ENCODE results near the gene SYTL3. TPM values are rescaled to one million over a fixed set of nuclear protein-coding genes. Genes with fewer than 3 reads are reported as not detected.

Gene SYTL3
- total and polyA plus RNA-seq, 9 of the 15 experiments (the other 6 are each of a cell fraction or from before 2014, with no cell fraction given): 0.04 to 0.46 (median 0.17) TPM; not detected in 1

GRCh38 chr6:158707120-158707820 is 57.4 kb downstream of the SYTL3 start:
- Histone ChIP-seq H4K20me1 (replicated peaks; ENCODE audit: control insufficient read depth, insufficient read depth, low read length) (no peaks in the 10 kb centered on the region), H3K36me3 (ENCODE audit: control insufficient read depth, insufficient read depth, low read length) (no peaks in the 10 kb centered on the region), H3K79me2 (ENCODE audit: control insufficient read depth, insufficient read depth, low read length) (no peaks in the 10 kb centered on the region), H3K27me3 (ENCODE audit: control insufficient read depth in 2 of 2, insufficient read depth in 2 of 2, low read length in 2 of 2) (no peaks in the 10 kb centered on the region), H3K9me1 (ENCODE audit: control insufficient read depth, insufficient read depth, low read length) (no peaks in the 10 kb centered on the region), H3K4me2 (ENCODE audit: insufficient read depth, low read length) (no peak overlapping the region), H3K4me1 (replicated peaks in 1 of 2; ENCODE audit: control insufficient read depth in 2 of 2, insufficient read depth in 2 of 2, low read length in 2 of 2) (peaks cover 26 to 35% of the 10 kb centered on the region in 2 experiments), H3K9ac (ENCODE audit: insufficient read depth in 1 of 2, low read depth in 2 of 2, low read length in 2 of 2) (no peak overlapping the region; a peak in 1 of 4 replicates), H3K4me3 (no peak overlapping the region), H3K9me3 (replicated peaks; ENCODE audit: control insufficient read depth, insufficient read depth, low read depth, low read length) (no peaks in the 10 kb centered on the region), H2AFZ (ENCODE audit: low read depth, low read length) (peak overlapping the region; percentile 66; the same call in 1 of the 2 replicates), H3K27ac (ENCODE audit: extremely low read depth, low read depth, low read length) (no peak overlapping the region)
- no TSS peak for BruUV-seq (replicated peaks)
- DNase-seq (ENCODE audit: extremely low read depth in 1 of 4, low spot score in 3 of 4) (peak; percentile 54 to 82 (median 62)), FAIRE-seq (peak; percentile 71), ATAC-seq (peak; percentile 45)
- intact Hi-C loops (cut with micrococcal nuclease) (loop anchor here (10.0 kb wide), 1 partner anchor 428 kb away; no protein-coding TSS in a partner anchor), in situ Hi-C loops (cut with MboI) (loop anchor here (25.0 kb wide), 1 partner anchor 280 kb away; no protein-coding TSS in a partner anchor)
- POLR2A ChIA-PET: interaction anchor here (0.6 to 1.7 kb wide), 7 partner anchors 8 to 400 kb away, joined by 3 to 6 read pairs (median 3); no protein-coding TSS in a partner anchor
- CTCF ChIA-PET (ENCODE audit: low intra/inter-chr PET ratio): interaction anchor here (0.6 to 4.7 kb wide), 6 partner anchors 12 to 428 kb away, joined by 3 to 49 read pairs (median 3); no protein-coding TSS in a partner anchor
- 28% methylated on average over 9 of the region's 9 CpGs for WGBS (ENCODE audit: insufficient coverage, low coverage, missing lambda C conversion rate)
- TF ChIP-seq TARDBP (IDR thresholded peaks at IDR 0.05) (no peak), HOMEZ (CRISPR knock-in tag; IDR thresholded peaks at IDR 0.05) (no peak), ZEB2 (IDR thresholded peaks at IDR 0.05) (peak; percentile 62), ETS2 (tag; IDR thresholded peaks at IDR 0.05; ENCODE audit: borderline replicate concordance, poor library complexity, severe bottlenecking) (no peak), L3MBTL2 (IDR thresholded peaks at IDR 0.05) (no peak), ZBTB5 (IDR thresholded peaks at IDR 0.05) (no peak), E2F5 (CRISPR knock-in tag; IDR thresholded peaks at IDR 0.05) (no peak), NCOA1 (IDR thresholded peaks at IDR 0.05; ENCODE audit: low read depth) (no peak), RCOR1 (IDR thresholded peaks at IDR 0.05; ENCODE audit: borderline replicate concordance in 1 of 2, low read depth in 2 of 2, low read length in 2 of 2) (0 out of 4 replicates have a peak, but pooled peaks of 1 of the 2 experiments have one; percentile 5), ZBTB2 (IDR thresholded peaks at IDR 0.05) (no peak), ZNF263 (CRISPR knock-in tag; IDR thresholded peaks at IDR 0.05; ENCODE audit: borderline replicate concordance) (no peak), DNMT1 (IDR thresholded peaks at IDR 0.05) (no peak), MTA1 (IDR thresholded peaks at IDR 0.05; ENCODE audit: borderline replicate concordance) (0 out of 2 replicates have a peak, but pooled peaks have one; percentile 24), ZNF436 (CRISPR knock-in tag; IDR thresholded peaks at IDR 0.05) (no peak), CBX2 (IDR thresholded peaks at IDR 0.05; ENCODE audit: insufficient read depth, low read length, poor library complexity, severe bottlenecking) (no peak)

All from K562 (cell line).